ENCODE data around the gene METTL8.
"Not testable (repeated sequence)": the region's sequence is repeated elsewhere in the genome, so short reads cannot be mapped to it uniquely, and the experiment has no call there.

The METTL8 gene

DNA sequence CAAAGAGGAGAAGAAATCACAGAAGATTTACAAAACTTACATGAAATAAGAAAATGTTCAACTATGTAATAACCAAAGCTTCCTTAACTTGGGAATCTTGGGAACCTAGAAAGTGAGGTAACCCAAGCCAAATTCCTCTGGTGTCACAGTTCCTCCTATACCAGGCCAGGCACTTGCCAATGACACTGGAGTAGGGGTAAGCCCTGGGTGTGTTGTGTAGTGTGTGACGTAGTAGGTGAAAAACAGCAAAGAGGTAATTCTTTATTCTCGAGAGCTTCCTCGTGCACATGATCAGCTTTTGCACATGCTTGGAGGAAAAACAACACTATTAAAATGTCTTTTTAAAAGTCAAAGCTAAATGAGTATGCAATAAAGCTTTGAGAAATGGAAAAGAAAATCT is 118.0 kb downstream of the METTL8 start:
- H3K27ac ChIP-seq, result no peak overlapping the region
- CTCF ChIA-PET, result no interaction called here
- no peak for DNase-seq (ENCODE audit: low spot score)
- TF ChIP-seq CTCF (conservative IDR thresholded peaks at IDR 0.05; ENCODE audit: low read depth), result no peak
- POLR2A ChIA-PET (ENCODE audit: low non-redundant PET), result no interaction called here

DNA sequence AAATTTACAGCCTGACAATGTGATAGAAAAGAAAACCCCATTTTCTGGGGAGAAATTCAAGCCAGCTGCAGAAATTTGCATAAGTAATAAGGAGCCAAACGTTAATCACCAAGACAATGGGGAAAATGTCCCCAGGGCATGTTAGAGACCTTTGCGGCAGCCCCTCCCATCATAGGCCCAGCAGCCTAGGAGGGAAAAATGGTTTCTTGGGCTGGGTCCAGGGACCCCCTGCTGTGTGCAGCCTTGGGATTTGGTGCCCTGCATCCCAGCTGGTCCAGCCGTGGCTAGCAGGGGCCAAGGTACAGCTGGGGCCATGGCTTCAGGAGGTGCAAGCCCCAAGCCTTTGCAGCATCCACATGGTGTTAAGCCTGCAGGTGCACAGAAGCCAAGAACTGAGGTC is 121.6 kb downstream of the METTL8 start:
- CTCF ChIA-PET, result not testable (repeated sequence)

GRCh38 chr2:171311589-171311988 is 122.2 kb downstream of the METTL8 start:
- POLR2A ChIA-PET (ENCODE audit: low non-redundant PET); DNase-seq (ENCODE audit: low spot score); H3K27ac ChIP-seq: not testable (repeated sequence)
- CTCF ChIA-PET, result interaction anchor here (0.6 kb wide), 1 partner anchor 74 kb away, joined by 3 read pairs; no protein-coding TSS in a partner anchor

More for the DNA sequence above, 121.6 kb downstream of the METTL8 start:
- DNase-seq (ENCODE audit: low spot score); POLR2A ChIA-PET (ENCODE audit: low non-redundant PET); H3K27ac ChIP-seq: not testable (repeated sequence)

DNA sequence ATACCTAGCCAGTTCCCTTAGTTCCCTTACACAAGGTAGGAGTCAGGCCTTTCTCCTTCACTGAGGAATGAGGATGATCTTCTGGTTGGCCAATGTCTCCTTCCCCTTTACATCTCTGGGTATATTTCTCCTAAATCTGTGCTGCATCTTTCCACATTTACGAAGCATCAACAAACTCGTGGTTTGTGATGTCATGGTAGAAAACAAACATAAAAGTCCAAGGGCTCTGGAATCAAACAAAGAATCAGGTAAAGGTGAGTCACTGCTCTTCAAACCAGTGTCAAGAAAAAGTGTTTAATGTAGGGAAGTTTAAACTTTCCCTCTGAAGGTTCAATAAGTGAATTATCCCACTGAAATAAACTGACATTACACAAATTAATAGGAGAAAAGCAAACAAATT is 122.9 kb downstream of the METTL8 start:
- ChIA-PET CTCF (interaction anchor here (0.6 kb wide), 1 partner anchor 75 kb away, joined by 3 read pairs; no protein-coding TSS in a partner anchor), POLR2A (ENCODE audit: low non-redundant PET) (no interaction called here)
- DNase-seq (ENCODE audit: low spot score), result no peak
- H3K27ac ChIP-seq, result no peak overlapping the region
- no peak for TF ChIP-seq CTCF (conservative IDR thresholded peaks at IDR 0.05; ENCODE audit: low read depth)

DNA sequence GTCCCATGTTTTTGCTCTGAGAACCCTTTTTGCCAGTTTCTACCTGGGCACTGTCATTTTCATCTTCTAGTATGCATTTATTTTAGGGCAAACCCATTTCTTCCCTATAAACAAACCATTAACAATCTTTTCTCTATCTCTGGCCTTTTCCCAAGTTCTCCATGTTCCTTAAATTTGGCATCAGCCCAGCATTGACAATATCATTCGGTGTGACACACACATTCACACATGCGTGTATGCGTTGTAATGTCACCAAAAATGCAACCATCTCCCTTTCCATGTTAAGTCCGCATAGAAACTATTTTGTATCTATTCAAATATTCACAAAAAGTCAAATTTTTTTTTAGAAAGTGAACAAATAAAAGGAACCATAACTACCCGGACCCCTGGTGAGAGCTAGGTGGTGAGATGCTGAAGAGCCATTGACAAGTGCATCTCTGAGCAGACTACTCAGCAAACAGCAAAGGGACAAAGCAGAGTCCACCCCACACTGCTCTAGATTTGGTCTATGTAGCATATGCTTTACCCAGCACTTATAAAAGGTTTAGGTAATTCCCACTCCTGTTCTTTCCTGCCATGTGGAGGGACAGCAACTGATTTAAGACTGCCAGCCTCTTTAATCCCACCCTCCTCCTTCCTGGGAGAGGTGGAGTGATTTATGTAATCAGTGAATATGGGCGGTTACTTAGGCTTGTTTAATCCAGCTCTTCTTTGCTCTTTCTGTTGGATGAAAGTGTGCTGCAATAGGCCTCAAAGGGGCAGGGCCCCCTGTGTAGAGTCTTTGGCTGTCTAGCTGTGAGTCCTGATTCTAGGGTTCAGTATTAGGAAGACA is 124.1 kb downstream of the METTL8 start:
- no peak overlapping the region for H3K27ac ChIP-seq
- no peak for DNase-seq (ENCODE audit: low spot score)
- no peak for TF ChIP-seq CTCF (conservative IDR thresholded peaks at IDR 0.05; ENCODE audit: low read depth)
- POLR2A ChIA-PET (ENCODE audit: low non-redundant PET), result no interaction called here
- CTCF ChIA-PET, result interaction anchor here (0.6 kb wide), 1 partner anchor 145 kb away, joined by 3 read pairs; no protein-coding TSS in a partner anchor

DNA sequence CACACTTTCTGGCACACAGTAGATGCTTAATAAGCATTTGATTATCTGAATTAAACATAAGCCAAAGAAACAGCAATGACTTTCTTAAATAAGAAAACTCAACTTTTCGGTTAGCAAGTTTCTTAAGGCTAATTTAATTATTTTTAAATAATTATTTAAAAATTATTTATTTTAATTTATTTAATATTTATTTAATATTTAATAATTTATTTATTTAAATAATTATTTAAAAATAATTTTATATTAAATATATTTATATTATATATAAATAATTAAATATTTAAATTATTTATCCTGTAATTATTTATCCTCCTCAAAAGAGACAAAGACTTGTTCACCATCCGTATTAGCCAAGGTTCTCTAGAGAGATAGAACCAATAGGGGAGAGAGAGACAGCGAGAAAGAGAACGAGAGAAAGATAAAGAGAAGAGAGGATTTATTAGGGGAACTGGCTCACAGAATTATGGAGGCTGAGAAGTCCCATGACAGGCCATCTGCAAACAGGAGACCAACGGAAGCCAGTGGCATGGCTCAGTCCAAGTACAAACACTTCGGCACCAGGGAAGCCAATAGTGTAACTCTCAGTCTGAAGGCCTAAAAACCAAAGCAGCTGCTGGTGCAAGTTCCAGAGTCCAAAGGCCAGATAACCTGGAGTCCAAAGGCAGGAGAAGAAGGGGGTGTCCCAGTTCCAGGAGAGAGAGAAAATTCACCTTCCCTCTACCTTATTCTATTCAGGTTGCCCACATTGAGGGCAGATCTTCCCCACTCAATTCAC is 125.3 kb downstream of the METTL8 start:
- TF ChIP-seq CTCF (conservative IDR thresholded peaks at IDR 0.05; ENCODE audit: low read depth), result no peak
- no peak overlapping the region for H3K27ac ChIP-seq
- DNase-seq (ENCODE audit: low spot score), result no peak
- ChIA-PET POLR2A (ENCODE audit: low non-redundant PET) (no interaction called here), CTCF (no interaction called here)

DNA sequence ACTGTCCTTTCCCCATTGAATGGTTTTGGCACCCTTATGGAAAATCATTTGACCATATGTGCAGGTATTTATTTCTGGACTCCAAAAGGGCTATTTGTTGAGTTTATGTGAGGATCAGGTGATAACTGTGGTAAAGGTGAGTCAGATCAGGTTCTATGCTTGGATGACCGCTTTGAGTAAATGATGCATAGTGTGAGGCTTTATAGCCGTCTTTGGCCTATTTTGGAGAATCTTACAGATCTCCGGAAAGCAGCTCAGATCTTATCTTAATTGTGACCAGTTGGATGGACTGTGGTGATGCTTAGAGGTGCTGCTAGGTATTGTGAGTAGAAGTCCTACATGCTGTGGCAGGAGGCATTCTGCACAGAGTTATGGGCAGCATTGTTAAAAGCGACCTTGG is 126.2 kb downstream of the METTL8 start:
- POLR2A ChIA-PET (ENCODE audit: low non-redundant PET), result no interaction called here
- CTCF ChIA-PET, result no interaction called here

More for the DNA sequence above, 126.2 kb downstream of the METTL8 start:
- no peak for TF ChIP-seq CTCF (conservative IDR thresholded peaks at IDR 0.05; ENCODE audit: low read depth)
- no peak for DNase-seq (ENCODE audit: low spot score)
- no peak overlapping the region for H3K27ac ChIP-seq

All from RWPE1 (cell line).